Left lung (tissue), 10 donors: ENCODE data around the gene USP48. TPM values are rescaled to one million over a fixed set of nuclear protein-coding genes. Genes with fewer than 3 reads are reported as not detected.

ENCODE experiments used
- ATAC-seq: fragments of 200-7000 bp; cut with Tn5 transposase; one replicate; pipeline ENCODE4 v1.9.1; 2020; ENCODE audit warnings: moderate library complexity
- DNase-seq, 4 donors: peaks; one replicate each; pipeline ENCODE4 v3.0.0-alpha.2; 2013 to 2020
- H3K27ac ChIP-seq, 2 donors: fragments of 200-600 bp; sonication (generic) in 1 of 2; one replicate each; pipeline versions ENCODE4 v1.5.0 to v1.8.0; 2020 to 2021
- H3K27me3 ChIP-seq, 2 donors: fragments of 200-600 bp; sonication (generic) in 1 of 2; one replicate each; pipeline versions ENCODE4 v1.5.0 to v1.8.0; 2020 to 2021
- H3K36me3 ChIP-seq, 2 donors: fragments of 200-600 bp; sonication (generic) in 1 of 2; one replicate each; pipeline versions ENCODE4 v1.5.0 to v1.8.0; 2020 to 2021
- H3K4me1 ChIP-seq, 2 donors: fragments of 200-600 bp; one replicate each; pipeline ENCODE4 v1.8.0; 2021
- H3K4me3 ChIP-seq, 2 donors: fragments of 200-600 bp; sonication (generic) in 1 of 2; one replicate each; pipeline versions ENCODE4 v1.5.0 to v1.8.0; 2020 to 2021; ENCODE audit warnings: mild to moderate bottlenecking in 1 of 2
- H3K9me3 ChIP-seq, 2 donors: fragments of 200-600 bp; sonication (generic) in 1 of 2; one replicate each; pipeline versions ENCODE4 v1.5.0 to v1.8.0; 2020 to 2021
- intact Hi-C, 2 donors: fragments of 100-400 bp; cut with DNase I; formaldehyde crosslinking; loops; one replicate each; pipeline versions ENCODE4 v1.11.2 to v1.14.2; 2022
- polyA plus RNA-seq, 6 donors: library from polyadenylated mRNA; unstranded; fragments of 120-200 nt; gene quantifications; one replicate each; pipeline ENCODE4 v1.2.1, GENCODE V29; 2013; ENCODE audit not compliant: insufficient read length in 6 of 6
- total RNA-seq, 2 donors: library from RNA; stranded (reverse); fragmentation: NEBNext Ultra II Directional; extraction: Animal tissue kit (Norgen Biotek cat#: 25700); gene quantifications; one replicate each; pipeline ENCODE4 v1.2.1, GENCODE V29; 2021
- TF ChIP-seq, protein P1 (sequence below), 2 donors: fragments of 200-600 bp; sonication (generic) in 1 of 2; IDR thresholded peaks; one replicate each; pipeline versions ENCODE4 v1.5.0 to v1.8.0; 2021; ENCODE audit warnings: antibody characterized with exemption in 2 of 2
- donor health status: DM: no; HTN: yes; CAD: no.
- donor health status: DM: no; HTN: no; CAD: no.

Gene USP48
- total and polyA plus RNA-seq, 8 donors = 57.9 to 95.6 (median 80.9) TPM

- intact Hi-C loops = no loop called here
- peaks cover 0 to 78% of the 10 kb centered on the region in 2 donors for H3K36me3 ChIP-seq
- ATAC-seq = no peak
- DNase-seq = no peak
- no peak overlapping the region for H3K4me3 ChIP-seq
- no peaks in the 10 kb centered on the region for H3K9me3 ChIP-seq
- H3K4me1 ChIP-seq = no peaks in the 10 kb centered on the region
- TF ChIP-seq, protein P1, sequence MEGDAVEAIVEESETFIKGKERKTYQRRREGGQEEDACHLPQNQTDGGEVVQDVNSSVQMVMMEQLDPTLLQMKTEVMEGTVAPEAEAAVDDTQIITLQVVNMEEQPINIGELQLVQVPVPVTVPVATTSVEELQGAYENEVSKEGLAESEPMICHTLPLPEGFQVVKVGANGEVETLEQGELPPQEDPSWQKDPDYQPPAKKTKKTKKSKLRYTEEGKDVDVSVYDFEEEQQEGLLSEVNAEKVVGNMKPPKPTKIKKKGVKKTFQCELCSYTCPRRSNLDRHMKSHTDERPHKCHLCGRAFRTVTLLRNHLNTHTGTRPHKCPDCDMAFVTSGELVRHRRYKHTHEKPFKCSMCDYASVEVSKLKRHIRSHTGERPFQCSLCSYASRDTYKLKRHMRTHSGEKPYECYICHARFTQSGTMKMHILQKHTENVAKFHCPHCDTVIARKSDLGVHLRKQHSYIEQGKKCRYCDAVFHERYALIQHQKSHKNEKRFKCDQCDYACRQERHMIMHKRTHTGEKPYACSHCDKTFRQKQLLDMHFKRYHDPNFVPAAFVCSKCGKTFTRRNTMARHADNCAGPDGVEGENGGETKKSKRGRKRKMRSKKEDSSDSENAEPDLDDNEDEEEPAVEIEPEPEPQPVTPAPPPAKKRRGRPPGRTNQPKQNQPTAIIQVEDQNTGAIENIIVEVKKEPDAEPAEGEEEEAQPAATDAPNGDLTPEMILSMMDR (IDR thresholded peaks at IDR 0.05) = no peak
- H3K27me3 ChIP-seq = no peaks in the 10 kb centered on the region
- no peak overlapping the region for H3K27ac ChIP-seq
These were observed 40.4 kb downstream of the USP48 start for GRCh38 chr1:21742578-21742977.

- no peak for DNase-seq
- ATAC-seq = no peak
- Histone ChIP-seq H3K36me3 (peaks cover 0 to 74% of the 10 kb centered on the region in 2 donors), H3K4me1 (no peaks in the 10 kb centered on the region), H3K27ac (no peak overlapping the region), H3K4me3 (no peak overlapping the region), H3K9me3 (no peaks in the 10 kb centered on the region), H3K27me3 (no peaks in the 10 kb centered on the region)
- intact Hi-C loops = no loop called here
- TF ChIP-seq, protein P1 (IDR thresholded peaks at IDR 0.05) = no peak
These were observed 41.7 kb downstream of the USP48 start for GRCh38 chr1:21741206-21741605.

- ATAC-seq (no peak), DNase-seq (no peak)
- intact Hi-C loops = no loop called here
- no peaks in the 10 kb centered on the region for H3K4me1 ChIP-seq
- H3K9me3 ChIP-seq = no peaks in the 10 kb centered on the region
- H3K36me3 ChIP-seq = peaks cover 0 to 80% of the 10 kb centered on the region in 2 donors
- no peaks in the 10 kb centered on the region for H3K27me3 ChIP-seq
- TF ChIP-seq, protein P1 (IDR thresholded peaks at IDR 0.05) = no peak
- H3K27ac ChIP-seq = no peak overlapping the region
- no peak overlapping the region for H3K4me3 ChIP-seq
These were observed 46.1 kb downstream of the USP48 start for GRCh38 chr1:21736876-21737275.

- H3K27me3 ChIP-seq = no peaks in the 10 kb centered on the region
- no peaks in the 10 kb centered on the region for H3K9me3 ChIP-seq
- ATAC-seq (no peak), DNase-seq (no peak)
- intact Hi-C loops = no loop called here
- no peaks in the 10 kb centered on the region for H3K4me1 ChIP-seq
- peaks cover 0 to 83% of the 10 kb centered on the region in 2 donors for H3K36me3 ChIP-seq
- no peak overlapping the region for H3K4me3 ChIP-seq
- no peak overlapping the region for H3K27ac ChIP-seq
- TF ChIP-seq, protein P1 (IDR thresholded peaks at IDR 0.05) = no peak
These were observed 46.9 kb downstream of the USP48 start for GRCh38 chr1:21736011-21736410.

- ATAC-seq = no peak
- no peaks in the 10 kb centered on the region for H3K27me3 ChIP-seq
- TF ChIP-seq, protein P1 (IDR thresholded peaks at IDR 0.05) = no peak
- intact Hi-C loops = no loop called here
- DNase-seq = no peak
- H3K9me3 ChIP-seq = no peaks in the 10 kb centered on the region
- H3K4me1 ChIP-seq = no peaks in the 10 kb centered on the region
- no peak overlapping the region for H3K4me3 ChIP-seq
- H3K36me3 ChIP-seq = peaks cover 0 to 85% of the 10 kb centered on the region in 2 donors
- H3K27ac ChIP-seq = no peak overlapping the region
These were observed 48.4 kb downstream of the USP48 start for GRCh38 chr1:21734526-21734925.
